AG04450 (cell line): ENCODE measurements around the gene BICRA. TPM values are rescaled to one million over a fixed set of nuclear protein-coding genes. Genes with fewer than 3 reads are reported as not detected.

ENCODE experiments used
- CTCF ChIA-PET: fragments of 300-600, 350-600 bp; formaldehyde crosslinking; extraction: SDS; loops from one replicate; lab custom pipeline; 2022; ENCODE audit warnings: antibody characterized with exemption, inconsistent platforms; lab: Charles Lee
- POLR2A ChIA-PET: fragments of 350-600 bp; formaldehyde crosslinking; extraction: SDS; loops from one replicate; lab custom pipeline; 2021; ENCODE audit warnings: antibody characterized with exemption, inconsistent platforms; lab: Yijun Ruan, JAX
- DNase-seq: peaks from one replicate; pipeline ENCODE4 v3.0.0-alpha.2; 2011; ENCODE audit warnings: low read depth, low spot score
- H3K27ac ChIP-seq: one replicate; pipeline ENCODE4 v1.5.1; 2012; ENCODE audit warnings: low read depth, low read length, control low read depth
- H3K27me3 ChIP-seq: one replicate; pipeline ENCODE4 v1.6.0; 2012; ENCODE audit warnings: low read length; ENCODE audit not compliant: control insufficient read depth, insufficient read depth
- H3K4me3 ChIP-seq: 2 replicates; pipeline ENCODE4 v1.5.1; 2011; ENCODE audit warnings: mild to moderate bottlenecking, low read depth, low read length, control low read depth
- H3K9me3 ChIP-seq: 2 replicates; pipeline ENCODE4 v1.5.1; 2012; ENCODE audit warnings: low read length; ENCODE audit not compliant: control insufficient read depth, insufficient read depth
- polyA plus RNA-seq: library from polyadenylated mRNA; depleted of rRNA; stranded (reverse); fragments of >200 nt; gene quantifications from 2 replicates; pipeline ENCODE4 v1.2.3, GENCODE V29; 2011
- TF ChIP-seq, protein P1 (sequence below): IDR thresholded peaks from 2 replicates; pipeline ENCODE4 v1.5.1; 2011; ENCODE audit warnings: low read depth, low read length, control low read depth, inconsistent platforms

BICRA gene
- polyA plus RNA-seq, 1 experiment: 0.72 TPM

DNA sequence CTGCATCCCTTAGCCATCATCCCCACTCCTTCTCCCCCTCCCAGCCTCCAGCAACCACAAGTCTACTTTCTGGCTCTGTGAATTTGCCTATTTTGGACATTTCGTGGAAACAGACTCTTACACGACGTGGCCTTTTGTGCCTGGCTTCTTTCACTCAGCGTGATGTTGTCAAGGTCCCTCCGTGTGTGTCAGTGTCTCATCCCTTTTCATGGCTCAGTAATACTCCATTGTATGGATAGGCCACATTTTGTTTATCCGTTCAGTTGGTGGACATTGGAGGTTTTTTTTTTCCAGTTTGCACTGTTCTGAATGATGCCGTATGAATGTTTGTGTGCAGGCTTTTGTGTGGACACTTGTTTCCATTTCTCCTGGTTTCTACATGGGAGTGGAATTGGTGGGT, 38.0 kb downstream of the BICRA start:
- POLR2A ChIA-PET: no interaction called here

DNA sequence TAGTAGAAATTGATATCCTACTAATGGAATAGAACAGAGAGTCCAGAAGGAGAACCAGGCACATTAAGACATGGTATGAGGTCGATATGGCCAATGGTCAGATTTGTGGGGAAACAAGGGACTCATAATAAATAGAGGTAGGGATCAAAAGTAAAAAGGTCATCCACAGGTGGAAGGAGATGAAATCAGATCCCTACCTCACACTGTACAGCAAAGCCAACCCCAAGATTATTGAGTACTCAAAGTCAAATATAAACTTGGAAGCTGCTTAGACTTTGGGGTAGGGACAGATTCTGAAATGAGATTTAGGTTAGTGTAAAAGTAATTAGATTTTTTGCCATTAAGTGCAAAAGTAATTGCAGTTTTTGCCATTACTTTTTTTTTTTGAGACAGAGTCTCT, 40.7 kb downstream of the BICRA start:
- 0 out of 2 replicates have a peak, but pooled peaks cover 3% of the 10 kb centered on the region for H3K9me3 ChIP-seq
- no peak for DNase-seq
- no peak overlapping the region for H3K27ac ChIP-seq
- POLR2A ChIA-PET: no interaction called here
- CTCF ChIA-PET: no interaction called here
- H3K27me3 ChIP-seq: no peaks in the 10 kb centered on the region
- TF ChIP-seq, protein P1, sequence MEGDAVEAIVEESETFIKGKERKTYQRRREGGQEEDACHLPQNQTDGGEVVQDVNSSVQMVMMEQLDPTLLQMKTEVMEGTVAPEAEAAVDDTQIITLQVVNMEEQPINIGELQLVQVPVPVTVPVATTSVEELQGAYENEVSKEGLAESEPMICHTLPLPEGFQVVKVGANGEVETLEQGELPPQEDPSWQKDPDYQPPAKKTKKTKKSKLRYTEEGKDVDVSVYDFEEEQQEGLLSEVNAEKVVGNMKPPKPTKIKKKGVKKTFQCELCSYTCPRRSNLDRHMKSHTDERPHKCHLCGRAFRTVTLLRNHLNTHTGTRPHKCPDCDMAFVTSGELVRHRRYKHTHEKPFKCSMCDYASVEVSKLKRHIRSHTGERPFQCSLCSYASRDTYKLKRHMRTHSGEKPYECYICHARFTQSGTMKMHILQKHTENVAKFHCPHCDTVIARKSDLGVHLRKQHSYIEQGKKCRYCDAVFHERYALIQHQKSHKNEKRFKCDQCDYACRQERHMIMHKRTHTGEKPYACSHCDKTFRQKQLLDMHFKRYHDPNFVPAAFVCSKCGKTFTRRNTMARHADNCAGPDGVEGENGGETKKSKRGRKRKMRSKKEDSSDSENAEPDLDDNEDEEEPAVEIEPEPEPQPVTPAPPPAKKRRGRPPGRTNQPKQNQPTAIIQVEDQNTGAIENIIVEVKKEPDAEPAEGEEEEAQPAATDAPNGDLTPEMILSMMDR: no peak
- H3K4me3 ChIP-seq: no peak overlapping the region

More for the DNA sequence above, 38.0 kb downstream of the BICRA start:
- H3K27ac ChIP-seq: no peak overlapping the region
- CTCF ChIA-PET: no interaction called here
- no peak for DNase-seq
- no peak overlapping the region for H3K4me3 ChIP-seq
- H3K27me3 ChIP-seq: no peaks in the 10 kb centered on the region
- TF ChIP-seq, protein P1: no peak
- H3K9me3 ChIP-seq: 0 out of 2 replicates have a peak, but pooled peaks cover 3% of the 10 kb centered on the region

DNA sequence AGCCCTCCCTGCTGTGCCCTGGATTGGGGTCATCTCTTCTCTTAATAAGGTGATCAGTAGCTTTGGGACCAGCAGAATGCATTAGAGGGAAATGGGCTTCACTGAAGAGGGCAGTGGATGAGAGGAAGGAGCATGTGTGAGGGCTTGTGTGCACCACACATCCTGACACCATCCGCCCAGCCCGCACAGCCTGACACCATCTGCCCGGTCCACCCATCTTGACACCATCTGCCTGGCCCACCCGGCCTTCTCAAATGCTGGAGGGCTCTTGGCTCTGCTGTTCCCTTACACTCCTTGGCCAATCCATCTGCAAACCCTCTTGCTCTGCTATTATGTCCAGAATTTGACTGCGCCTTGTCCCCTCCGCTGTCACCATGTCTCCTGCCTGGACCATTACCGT, 41.8 kb downstream of the BICRA start:
- no peak overlapping the region for H3K4me3 ChIP-seq
- TF ChIP-seq, protein P1: no peak
- no peaks in the 10 kb centered on the region for H3K27me3 ChIP-seq
- POLR2A ChIA-PET: no interaction called here
- CTCF ChIA-PET: no interaction called here
- 0 out of 2 replicates have a peak, but pooled peaks cover 3% of the 10 kb centered on the region for H3K9me3 ChIP-seq
- no peak for DNase-seq
- H3K27ac ChIP-seq: no peak overlapping the region

DNA sequence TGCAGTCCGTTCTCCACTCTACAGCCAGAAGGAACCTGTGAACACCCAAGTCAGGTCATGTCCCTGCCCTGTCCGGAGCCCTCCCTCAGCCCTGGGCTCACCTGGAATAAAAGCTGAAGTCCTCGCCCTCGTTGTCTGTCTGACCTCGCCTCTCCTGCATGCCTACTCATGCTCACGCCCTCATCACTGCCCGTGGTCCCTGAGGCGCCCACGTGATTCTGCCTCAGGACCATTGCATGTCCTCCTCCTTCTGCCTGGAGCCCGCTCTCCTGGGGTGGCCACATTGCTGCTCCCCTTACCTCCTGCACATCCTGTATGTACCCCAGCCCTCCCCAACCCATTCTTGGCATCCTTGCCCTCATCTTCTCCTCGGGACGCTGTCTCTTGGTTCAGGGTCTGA, 42.2 kb downstream of the BICRA start:
- 0 out of 2 replicates have a peak, but pooled peaks cover 3% of the 10 kb centered on the region for H3K9me3 ChIP-seq
- no peak overlapping the region for H3K27ac ChIP-seq
- TF ChIP-seq, protein P1: no peak
- H3K4me3 ChIP-seq: no peak overlapping the region
- DNase-seq: no peak
- CTCF ChIA-PET: no interaction called here
- H3K27me3 ChIP-seq: no peaks in the 10 kb centered on the region
- POLR2A ChIA-PET: no interaction called here

DNA sequence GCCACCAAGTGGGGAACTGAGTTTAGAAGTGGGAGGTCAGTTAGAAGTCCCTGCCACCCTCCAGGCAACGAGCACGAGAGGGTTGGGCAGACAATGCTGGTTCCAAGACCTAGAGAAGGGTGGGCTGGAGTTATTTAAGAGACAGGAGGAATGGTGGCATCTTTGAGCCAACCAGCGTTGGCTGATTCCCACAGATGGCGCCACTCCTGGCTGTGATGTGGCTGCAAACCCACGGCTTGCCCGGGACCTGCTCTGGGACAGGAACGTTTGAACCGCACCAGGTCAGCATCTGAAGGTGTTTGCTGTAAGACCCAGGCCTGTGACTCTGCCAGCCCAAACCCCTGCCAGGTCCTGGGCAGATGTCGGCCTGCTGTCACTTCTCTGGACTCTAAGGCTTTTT, 42.8 kb downstream of the BICRA start:
- Histone ChIP-seq H3K27me3 (no peaks in the 10 kb centered on the region), H3K4me3 (no peak overlapping the region), H3K9me3 (0 out of 2 replicates have a peak, but pooled peaks cover 3% of the 10 kb centered on the region), H3K27ac (no peak overlapping the region)
- ChIA-PET CTCF (interaction anchor here (0.6 kb wide), 1 partner anchor 149 kb away, joined by 3 read pairs; no protein-coding TSS in a partner anchor), POLR2A (no interaction called here)
- TF ChIP-seq, protein P1: no peak
- no peak for DNase-seq
